ENCODE results near the gene KIF27.
"Not testable (repeated sequence)": the region's sequence is repeated elsewhere in the genome, so short reads cannot be mapped to it uniquely, and the experiment has no call there.

The KIF27 gene

GRCh38 chr9:83803941-83804340, 117.3 kb downstream of the KIF27 start:
- not testable (repeated sequence) for DNase-seq

- no peak for DNase-seq
These were observed 120.8 kb downstream of the KIF27 start for GRCh38 chr9:83800236-83801033.

GRCh38 chr9:83794051-83794450, 127.2 kb downstream of the KIF27 start:
- no peak for DNase-seq

GRCh38 chr9:83792746-83793145, 128.5 kb downstream of the KIF27 start:
- DNase-seq: no peak

Measured in GOT3 (cell line).